Liver (tissue), 3 donors: ENCODE results near the gene GNE.

ENCODE experiments used
- EGR1 ChIP-seq, 2 donors: IDR thresholded peaks; 2 replicates each; pipeline ENCODE4 v1.6.1; 2016 to 2018; ENCODE audit warnings: antibody characterized with exemption in 2 of 2, low read depth in 2 of 2
- GABPA ChIP-seq, 2 donors: IDR thresholded peaks in 1 of 2; conservative IDR thresholded peaks in 1 of 2; 2 replicates each; pipeline ENCODE4 v1.6.1; 2016; ENCODE audit warnings: antibody characterized with exemption in 2 of 2, mild to moderate bottlenecking in 1 of 2, moderate library complexity in 1 of 2
- HNF4A ChIP-seq, 2 donors: conservative IDR thresholded peaks; 2 replicates each; pipeline ENCODE4 v1.6.1; 2016; ENCODE audit warnings: antibody characterized with exemption in 2 of 2, mild to moderate bottlenecking in 2 of 2
- RAD21 ChIP-seq, 2 donors: IDR thresholded peaks; 2 replicates each; pipeline ENCODE4 v1.6.1; 2016; ENCODE audit warnings: antibody characterized with exemption in 2 of 2, mild to moderate bottlenecking in 2 of 2
- RXRA ChIP-seq, 2 donors: IDR thresholded peaks; 2 replicates each; pipeline ENCODE4 v1.6.1; 2017 to 2018; ENCODE audit warnings: antibody characterized with exemption in 2 of 2, mild to moderate bottlenecking in 1 of 2
- SP1 ChIP-seq: IDR thresholded peaks from 2 replicates; pipeline ENCODE4 v1.6.1; 2018; ENCODE audit warnings: antibody characterized with exemption, mild to moderate bottlenecking
- TAF1 ChIP-seq: conservative IDR thresholded peaks from 2 replicates; pipeline ENCODE4 v1.6.1; 2016; ENCODE audit warnings: antibody characterized with exemption, mild to moderate bottlenecking
- YY1 ChIP-seq: IDR thresholded peaks from 2 replicates; pipeline ENCODE4 v1.6.1; 2016; ENCODE audit warnings: antibody characterized with exemption, mild to moderate bottlenecking
- TF ChIP-seq, protein P1 (sequence below): fragments of 150-350 bp; IDR thresholded peaks from 2 replicates; pipeline ENCODE4 v1.5.1; 2017; ENCODE audit warnings: improper control_type of control experiment, low read depth, low read length; ENCODE audit not compliant: missing input control
- TF ChIP-seq, protein P2 (sequence below): IDR thresholded peaks from 2 replicates; pipeline ENCODE4 v1.6.1; 2016; ENCODE audit warnings: antibody characterized with exemption
- donor health status: healthy.
- donor health status: healthy.

DNA sequence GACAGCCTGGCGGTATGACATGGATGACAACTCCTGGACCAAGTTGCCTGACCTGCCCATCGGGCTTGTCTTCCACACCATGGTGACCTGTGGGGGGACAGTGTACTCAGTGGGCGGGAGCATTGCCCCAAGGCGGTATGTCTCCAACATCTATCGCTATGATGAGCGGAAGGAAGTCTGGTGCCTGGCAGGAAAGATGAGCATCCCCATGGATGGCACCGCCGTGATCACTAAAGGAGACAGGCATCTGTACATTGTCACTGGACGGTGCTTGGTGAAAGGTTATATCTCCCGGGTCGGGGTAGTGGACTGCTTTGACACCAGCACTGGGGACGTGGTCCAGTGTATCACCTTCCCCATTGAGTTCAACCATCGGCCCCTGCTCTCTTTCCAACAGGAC is 87.7 kb downstream of the GNE start:
- TF ChIP-seq, protein P1, sequence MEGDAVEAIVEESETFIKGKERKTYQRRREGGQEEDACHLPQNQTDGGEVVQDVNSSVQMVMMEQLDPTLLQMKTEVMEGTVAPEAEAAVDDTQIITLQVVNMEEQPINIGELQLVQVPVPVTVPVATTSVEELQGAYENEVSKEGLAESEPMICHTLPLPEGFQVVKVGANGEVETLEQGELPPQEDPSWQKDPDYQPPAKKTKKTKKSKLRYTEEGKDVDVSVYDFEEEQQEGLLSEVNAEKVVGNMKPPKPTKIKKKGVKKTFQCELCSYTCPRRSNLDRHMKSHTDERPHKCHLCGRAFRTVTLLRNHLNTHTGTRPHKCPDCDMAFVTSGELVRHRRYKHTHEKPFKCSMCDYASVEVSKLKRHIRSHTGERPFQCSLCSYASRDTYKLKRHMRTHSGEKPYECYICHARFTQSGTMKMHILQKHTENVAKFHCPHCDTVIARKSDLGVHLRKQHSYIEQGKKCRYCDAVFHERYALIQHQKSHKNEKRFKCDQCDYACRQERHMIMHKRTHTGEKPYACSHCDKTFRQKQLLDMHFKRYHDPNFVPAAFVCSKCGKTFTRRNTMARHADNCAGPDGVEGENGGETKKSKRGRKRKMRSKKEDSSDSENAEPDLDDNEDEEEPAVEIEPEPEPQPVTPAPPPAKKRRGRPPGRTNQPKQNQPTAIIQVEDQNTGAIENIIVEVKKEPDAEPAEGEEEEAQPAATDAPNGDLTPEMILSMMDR, result no peak
- TF ChIP-seq SP1, result no peak
- no peak for TF ChIP-seq TAF1
- no peak for TF ChIP-seq YY1
- no peak for TF ChIP-seq RAD21 (IDR thresholded peaks at IDR 0.05)
- TF ChIP-seq, protein P2, sequence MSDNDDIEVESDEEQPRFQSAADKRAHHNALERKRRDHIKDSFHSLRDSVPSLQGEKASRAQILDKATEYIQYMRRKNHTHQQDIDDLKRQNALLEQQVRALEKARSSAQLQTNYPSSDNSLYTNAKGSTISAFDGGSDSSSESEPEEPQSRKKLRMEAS, result no peak
- no peak for TF ChIP-seq RXRA (IDR thresholded peaks at IDR 0.05)
- no peak for TF ChIP-seq EGR1 (IDR thresholded peaks at IDR 0.05; ENCODE audit: low read depth in 2 of 2)
- no peak for TF ChIP-seq HNF4A (conservative IDR thresholded peaks at IDR 0.05)
- TF ChIP-seq GABPA (IDR thresholded peaks at IDR 0.05 in 1 of 2, conservative IDR thresholded peaks at IDR 0.05 in 1 of 2), result no peak
